ENCODE data around the gene THRAP3.
"Not testable (repeated sequence)": the region's sequence is repeated elsewhere in the genome, so short reads cannot be mapped to it uniquely, and the experiment has no call there.

The THRAP3 gene

GRCh38 chr1:36208978-36209703 lies 15.1 kb upstream of the THRAP3 start:
- DNase-seq: no peak

- no peak for DNase-seq
Measured at GRCh38 chr1:36211307-36211706, 12.9 kb upstream of the THRAP3 start.

GRCh38 chr1:36211841-36212240 lies 12.4 kb upstream of the THRAP3 start:
- no peak for DNase-seq

GRCh38 chr1:36212782-36213181 lies 11.5 kb upstream of the THRAP3 start:
- no peak for DNase-seq

GRCh38 chr1:36217670-36218069 lies 6.6 kb upstream of the THRAP3 start:
- peak in 1 of 2 experiments; percentile 26 for DNase-seq

GRCh38 chr1:36221901-36222300 lies 2.3 kb upstream of the THRAP3 start:
- not testable (repeated sequence) for DNase-seq

- DNase-seq: no peak
Measured at GRCh38 chr1:36222481-36223380, 1.5 kb upstream of the THRAP3 start.

- no peak for DNase-seq
Measured at GRCh38 chr1:36223381-36223995, 755 bp upstream of the THRAP3 start.

- peak; percentile 85 to 88 for DNase-seq
Measured at GRCh38 chr1:36224537-36225282, 467 bp downstream of the THRAP3 start.

GRCh38 chr1:36225283-36225899 lies 1.1 kb downstream of the THRAP3 start:
- no peak for DNase-seq

GRCh38 chr1:36230279-36230678 lies 6.0 kb downstream of the THRAP3 start:
- not testable (repeated sequence) for DNase-seq

- DNase-seq: no peak
Measured at GRCh38 chr1:36231191-36231590, 6.9 kb downstream of the THRAP3 start.

GRCh38 chr1:36232212-36233095 lies 8.2 kb downstream of the THRAP3 start:
- DNase-seq: no peak

- DNase-seq: no peak
Measured at GRCh38 chr1:36236302-36236701, 12.1 kb downstream of the THRAP3 start.

GRCh38 chr1:36238433-36238832 lies 14.2 kb downstream of the THRAP3 start:
- no peak for DNase-seq

- DNase-seq: no peak
Measured at GRCh38 chr1:36239941-36240637, 15.8 kb downstream of the THRAP3 start.

- DNase-seq: no peak
Measured at GRCh38 chr1:36247538-36247937, 23.3 kb downstream of the THRAP3 start.

- DNase-seq: no peak
Measured at GRCh38 chr1:36248250-36248894, 24.1 kb downstream of the THRAP3 start.

GRCh38 chr1:36251794-36252481 lies 27.7 kb downstream of the THRAP3 start:
- DNase-seq: no peak

- not testable (repeated sequence) for DNase-seq
Measured at GRCh38 chr1:36252482-36252824, 28.2 kb downstream of the THRAP3 start.

Measured in NCI-H446 (cell line).